ENCODE results near the gene ARMH4.

The ARMH4 gene

DNA sequence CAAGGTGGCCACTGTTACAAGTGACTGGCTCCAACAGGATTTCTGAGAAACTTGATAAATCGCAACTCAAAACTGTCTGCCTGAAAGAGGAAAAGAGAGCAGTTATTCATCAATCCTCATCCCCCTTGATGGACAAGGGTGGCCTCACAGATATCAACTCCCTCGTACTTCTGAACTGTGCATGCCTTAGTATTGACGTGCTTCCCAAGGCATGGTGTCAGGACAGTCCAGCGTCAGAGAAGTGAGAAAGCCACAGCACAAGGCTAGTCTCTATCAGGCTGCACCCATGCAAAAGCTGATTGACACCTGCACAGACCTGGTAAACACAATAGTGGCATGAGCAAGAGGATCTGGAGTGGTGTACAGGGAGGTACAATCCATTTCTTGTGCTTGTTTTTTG lies 160.7 kb downstream of the ARMH4 start:
- no peak for DNase-seq (ENCODE audit: low read depth)
- no peak overlapping the region for H3K4me3 ChIP-seq (ENCODE audit: low read depth, low read length)
- TF ChIP-seq, protein P1, sequence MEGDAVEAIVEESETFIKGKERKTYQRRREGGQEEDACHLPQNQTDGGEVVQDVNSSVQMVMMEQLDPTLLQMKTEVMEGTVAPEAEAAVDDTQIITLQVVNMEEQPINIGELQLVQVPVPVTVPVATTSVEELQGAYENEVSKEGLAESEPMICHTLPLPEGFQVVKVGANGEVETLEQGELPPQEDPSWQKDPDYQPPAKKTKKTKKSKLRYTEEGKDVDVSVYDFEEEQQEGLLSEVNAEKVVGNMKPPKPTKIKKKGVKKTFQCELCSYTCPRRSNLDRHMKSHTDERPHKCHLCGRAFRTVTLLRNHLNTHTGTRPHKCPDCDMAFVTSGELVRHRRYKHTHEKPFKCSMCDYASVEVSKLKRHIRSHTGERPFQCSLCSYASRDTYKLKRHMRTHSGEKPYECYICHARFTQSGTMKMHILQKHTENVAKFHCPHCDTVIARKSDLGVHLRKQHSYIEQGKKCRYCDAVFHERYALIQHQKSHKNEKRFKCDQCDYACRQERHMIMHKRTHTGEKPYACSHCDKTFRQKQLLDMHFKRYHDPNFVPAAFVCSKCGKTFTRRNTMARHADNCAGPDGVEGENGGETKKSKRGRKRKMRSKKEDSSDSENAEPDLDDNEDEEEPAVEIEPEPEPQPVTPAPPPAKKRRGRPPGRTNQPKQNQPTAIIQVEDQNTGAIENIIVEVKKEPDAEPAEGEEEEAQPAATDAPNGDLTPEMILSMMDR (IDR thresholded peaks at IDR 0.05; ENCODE audit: insufficient read depth, low read depth, low read length, missing control alignments) = no peak

DNA sequence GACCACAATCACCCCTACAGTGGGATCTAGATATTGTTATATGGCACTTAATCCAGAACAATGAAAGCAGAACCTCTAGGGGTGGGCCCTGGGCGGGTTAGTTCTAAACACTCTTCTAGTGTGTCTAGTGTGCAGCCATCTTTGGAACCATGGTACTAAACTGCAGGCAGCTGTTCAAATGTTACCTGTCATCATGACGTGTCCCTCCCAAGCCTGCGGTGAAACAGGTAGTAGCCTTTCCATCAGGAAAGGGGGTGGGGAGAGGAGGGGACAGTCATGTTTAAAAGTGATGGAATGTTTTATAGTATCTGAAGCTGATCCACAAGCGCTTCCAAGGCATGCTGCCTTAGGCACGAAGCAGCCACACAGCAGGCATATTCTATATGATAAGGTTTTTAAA lies 163.6 kb downstream of the ARMH4 start:
- TF ChIP-seq, protein P1 (IDR thresholded peaks at IDR 0.05; ENCODE audit: insufficient read depth, low read depth, low read length, missing control alignments) = no peak
- no peak for DNase-seq (ENCODE audit: low read depth)
- H3K4me3 ChIP-seq (ENCODE audit: low read depth, low read length) = no peak overlapping the region

GRCh38 chr14:57987596-57988300 lies 164.3 kb downstream of the ARMH4 start:
- no peak overlapping the region for H3K4me3 ChIP-seq (ENCODE audit: low read depth, low read length)
- TF ChIP-seq, protein P1 (IDR thresholded peaks at IDR 0.05; ENCODE audit: insufficient read depth, low read depth, low read length, missing control alignments) = no peak
- DNase-seq (ENCODE audit: low read depth) = no peak

DNA sequence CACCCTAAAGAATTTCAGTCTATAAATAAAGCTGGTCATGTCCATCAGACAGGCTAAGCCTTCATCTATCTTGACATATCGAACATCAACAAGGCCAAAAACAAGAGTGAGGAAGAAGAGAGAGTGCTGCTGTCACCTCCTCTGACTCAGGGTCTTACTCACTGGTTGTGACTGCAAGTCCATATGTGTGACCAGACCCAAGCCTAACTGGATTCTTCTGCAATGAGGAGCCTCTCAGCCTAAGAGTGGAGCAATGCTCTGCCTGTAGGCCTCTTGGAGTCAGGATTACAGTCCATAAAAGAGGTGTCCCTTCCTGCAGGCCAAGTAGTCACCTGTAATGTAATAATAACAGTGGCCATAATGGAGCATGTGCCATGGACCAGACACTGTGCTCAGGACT lies 165.0 kb downstream of the ARMH4 start:
- TF ChIP-seq, protein P1 (IDR thresholded peaks at IDR 0.05; ENCODE audit: insufficient read depth, low read depth, low read length, missing control alignments) = no peak
- DNase-seq (ENCODE audit: low read depth) = no peak
- H3K4me3 ChIP-seq (ENCODE audit: low read depth, low read length) = no peak overlapping the region

- TF ChIP-seq, protein P1 (IDR thresholded peaks at IDR 0.05; ENCODE audit: insufficient read depth, low read depth, low read length, missing control alignments) = no peak
- peak; percentile 4 for DNase-seq (ENCODE audit: low read depth)
- H3K4me3 ChIP-seq (ENCODE audit: low read depth, low read length) = no peak overlapping the region
Observed at GRCh38 chr14:57982804-57983634, 169.0 kb downstream of the ARMH4 start.

DNA sequence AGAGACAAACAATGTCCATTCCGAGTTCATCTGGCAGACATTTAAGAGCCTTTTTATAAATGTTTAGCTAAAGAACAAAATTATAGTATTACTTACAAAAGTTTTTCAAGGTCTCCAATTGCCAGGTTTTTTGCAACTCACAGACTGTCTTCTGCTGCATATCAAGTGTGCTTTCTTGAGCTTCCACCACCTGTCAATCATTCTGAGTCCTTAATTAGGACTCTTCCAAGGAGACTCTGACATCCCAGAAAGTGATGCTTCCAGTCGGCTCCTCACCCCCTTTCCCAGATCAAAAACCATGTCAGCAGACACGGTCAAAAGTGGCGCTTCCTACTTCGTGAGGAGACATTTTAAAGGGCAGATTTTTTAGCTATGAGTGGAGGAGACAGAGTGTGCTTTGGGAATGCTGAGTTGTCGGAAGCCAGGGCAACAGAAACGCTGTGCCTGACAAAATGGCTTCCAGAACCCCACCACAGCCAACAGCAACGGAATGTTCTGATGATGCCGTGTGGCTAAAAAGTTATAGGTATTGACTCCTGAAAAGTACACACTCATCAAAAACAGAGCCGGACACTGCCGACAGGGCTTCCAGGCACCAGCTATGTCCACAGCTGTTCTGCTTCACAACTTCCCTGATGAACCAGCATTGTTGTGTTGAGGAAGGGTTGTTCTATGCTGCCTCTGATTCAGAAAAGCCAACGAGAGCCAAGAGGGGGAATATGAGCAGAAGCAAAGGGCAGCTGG lies 170.0 kb downstream of the ARMH4 start:
- DNase-seq (ENCODE audit: low read depth) = no peak
- TF ChIP-seq, protein P1 (IDR thresholded peaks at IDR 0.05; ENCODE audit: insufficient read depth, low read depth, low read length, missing control alignments) = no peak
- H3K4me3 ChIP-seq (ENCODE audit: low read depth, low read length) = no peak overlapping the region
